NCI-H2171 treated with DMSO at 0.1 percent for 48 hours (cell line): ENCODE results near the gene FGD3.

Experiments
- DNase-seq: peaks from one replicate; lab custom pipeline; 2025; lab: John Stamatoyannopoulos, UW

Gene FGD3

DNA sequence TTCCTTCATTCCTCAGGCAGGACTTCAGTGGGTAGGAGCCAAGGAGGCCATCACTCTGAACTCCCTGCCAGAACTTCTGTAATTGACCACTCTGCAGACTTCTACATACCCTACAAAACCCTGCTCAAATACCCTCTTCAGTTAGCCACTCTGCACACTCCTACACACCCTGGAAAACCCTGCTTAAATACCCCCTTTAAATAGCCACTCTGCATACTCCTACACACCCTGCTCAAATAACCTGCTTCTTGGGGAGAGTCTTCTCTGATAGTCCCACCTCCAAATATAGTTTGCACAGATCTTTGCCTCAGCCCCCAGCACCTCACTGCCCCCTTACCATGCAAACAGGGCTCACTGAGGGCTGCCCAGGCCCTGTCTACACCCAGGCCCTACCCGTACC lies 130.0 kb downstream of the FGD3 start:
- no peak for DNase-seq

DNA sequence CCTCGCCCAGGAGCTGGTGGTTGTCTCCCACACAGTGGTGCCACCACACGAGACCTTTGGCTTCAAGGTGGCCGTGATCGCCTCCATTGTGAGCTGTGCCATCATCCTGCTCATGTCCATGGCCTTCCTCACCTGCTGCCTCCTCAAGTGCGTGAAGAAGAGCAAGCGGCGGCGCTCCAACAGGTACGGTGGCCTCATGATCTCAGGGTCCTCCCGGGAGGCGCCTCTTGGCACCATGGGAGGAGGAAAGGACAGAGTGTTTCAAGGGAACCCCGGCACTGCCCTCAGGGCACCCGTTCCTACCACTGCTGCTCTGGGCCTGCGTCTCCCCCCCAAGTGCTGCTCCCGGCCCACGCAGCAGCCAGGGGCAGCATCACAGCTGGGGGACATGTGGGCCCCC lies 130.5 kb downstream of the FGD3 start:
- DNase-seq: no peak

DNA sequence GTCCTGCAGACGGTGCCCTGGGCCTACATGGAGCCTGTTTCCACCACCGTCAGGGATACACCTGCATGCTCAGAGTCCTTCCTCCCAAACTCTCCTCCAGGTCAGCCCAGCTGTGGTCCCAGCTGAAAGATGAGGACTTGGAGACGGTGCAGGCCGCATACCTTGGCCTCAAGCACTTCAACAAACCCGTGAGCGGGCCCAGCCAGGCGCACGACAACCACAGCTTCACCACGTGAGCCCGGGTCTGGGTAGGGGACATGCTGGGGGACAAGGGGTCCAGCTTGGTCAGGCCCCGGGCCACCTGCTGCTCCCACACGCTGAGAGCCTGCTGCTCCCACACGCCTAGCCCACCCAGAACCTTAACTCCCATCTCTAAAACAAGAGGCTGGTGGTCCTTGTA lies 132.0 kb downstream of the FGD3 start:
- no peak for DNase-seq

- no peak for DNase-seq
Observed at GRCh38 chr9:93080406-93080805, 133.1 kb downstream of the FGD3 start.

DNA sequence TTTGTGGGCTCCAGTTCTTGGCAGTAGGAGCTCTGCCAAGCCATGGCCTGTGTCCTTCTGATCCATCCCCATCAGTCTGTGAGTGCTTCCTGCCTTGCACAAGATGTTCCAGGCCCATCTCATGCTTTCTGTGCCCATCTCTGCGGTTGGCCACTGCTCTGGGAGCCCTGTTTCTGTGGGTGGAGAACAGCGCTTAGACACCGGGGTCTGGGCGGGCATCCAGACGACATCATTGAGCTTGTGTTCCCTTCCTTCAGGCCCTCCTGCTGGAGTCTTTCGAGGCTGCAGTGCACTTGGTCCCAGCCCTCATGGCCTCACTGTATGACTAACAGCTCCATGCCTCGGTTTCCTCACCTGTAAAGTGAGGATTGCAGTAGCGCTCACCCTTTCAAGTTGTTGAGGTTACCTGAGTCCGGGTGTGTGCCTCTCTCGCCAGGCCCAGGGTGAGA lies 133.8 kb downstream of the FGD3 start:
- no peak for DNase-seq

- DNase-seq: no peak
Observed at GRCh38 chr9:93081931-93082330, 134.6 kb downstream of the FGD3 start.

GRCh38 chr9:93082841-93083411 lies 135.6 kb downstream of the FGD3 start:
- no peak for DNase-seq

DNA sequence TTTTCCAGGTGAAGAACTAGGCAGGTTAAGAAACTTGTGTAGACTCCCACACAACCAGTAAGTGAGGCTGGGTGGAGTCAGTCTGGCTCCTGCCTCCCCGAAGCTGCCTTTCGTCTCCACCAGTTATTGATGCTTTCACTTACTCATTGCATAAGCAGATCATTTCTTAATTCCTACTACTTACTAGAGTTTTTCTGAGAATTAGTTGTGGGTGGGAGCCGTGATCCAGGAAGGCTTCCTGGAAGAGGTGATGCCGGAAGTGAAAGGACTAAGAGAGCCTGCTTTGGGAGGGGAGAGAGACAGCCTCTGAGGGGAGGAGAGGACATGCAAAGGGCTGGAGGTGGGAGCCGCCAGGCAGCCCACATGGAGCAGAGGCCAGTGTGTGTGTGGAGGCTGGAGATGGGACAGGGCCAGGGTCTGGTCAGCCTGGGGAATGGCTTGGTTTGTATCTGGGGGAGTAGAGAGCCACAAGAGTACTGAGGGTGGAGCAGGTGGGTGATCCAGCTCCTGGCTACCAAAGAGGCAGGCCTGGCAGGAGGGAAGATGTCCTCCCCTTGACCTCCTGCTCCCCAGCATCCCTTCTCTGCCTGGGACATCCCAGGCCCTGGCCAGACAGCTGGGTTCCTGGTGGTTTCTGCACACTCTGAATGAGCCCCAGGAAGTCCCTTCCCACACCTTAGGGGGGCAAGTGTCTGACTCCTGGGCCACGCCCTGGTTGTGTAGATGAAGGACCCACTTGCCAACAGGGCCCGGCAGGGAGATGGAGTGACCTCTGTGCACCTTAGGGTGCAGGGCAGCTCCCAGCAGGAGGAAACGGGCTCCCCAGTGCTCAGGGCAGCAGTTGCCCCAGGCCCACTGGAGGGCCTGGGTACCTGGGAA lies 136.5 kb downstream of the FGD3 start:
- no peak for DNase-seq

DNA sequence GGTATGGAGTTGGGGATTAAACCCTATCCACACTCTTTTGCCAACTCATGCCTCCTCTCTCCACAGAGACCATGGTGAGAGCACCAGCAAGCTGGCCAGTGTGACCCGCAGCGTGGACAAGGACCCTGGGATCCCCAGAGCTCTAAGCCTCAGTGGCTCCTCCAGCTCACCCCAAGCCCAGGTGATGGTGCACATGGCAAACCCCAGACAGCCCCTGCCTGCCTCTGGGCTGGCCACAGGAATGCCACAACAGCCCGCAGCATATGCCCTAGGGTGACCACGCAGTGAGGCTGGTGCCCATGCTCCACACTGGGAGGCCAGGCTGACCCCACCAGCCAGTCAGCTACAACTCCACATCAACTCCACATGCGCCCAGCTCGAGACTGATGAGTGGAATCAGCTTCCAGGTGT lies 137.2 kb downstream of the FGD3 start:
- DNase-seq: no peak

DNA sequence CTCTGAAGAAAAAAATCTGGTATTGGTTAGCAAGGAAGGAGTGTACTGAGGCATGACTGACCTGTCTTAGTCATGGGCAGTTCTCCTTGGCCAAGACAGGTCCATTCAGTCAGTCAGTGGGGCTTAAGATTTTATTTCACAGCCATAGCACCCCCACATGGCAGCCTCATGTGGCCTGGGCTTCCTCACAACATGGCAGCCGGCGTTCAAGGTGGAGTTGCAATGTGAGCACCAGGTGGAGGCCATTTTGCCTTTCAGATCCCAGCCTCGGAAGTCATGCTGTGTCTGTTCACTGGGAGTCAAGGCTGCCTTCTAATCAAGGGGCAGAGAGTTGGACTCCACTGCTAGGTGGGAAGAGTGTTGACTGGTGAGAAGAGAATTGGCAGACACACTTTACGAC lies 138.4 kb downstream of the FGD3 start:
- DNase-seq: no peak
